ENCODE results near the gene PARM1. TPM values are rescaled to one million over a fixed set of nuclear protein-coding genes. Genes with fewer than 3 reads are reported as not detected.

The PARM1 gene
- total RNA-seq, 2 donors from 2014 or later: 105 to 133 TPM

- Histone ChIP-seq H3K27me3 (replicated peaks; ENCODE audit: insufficient read depth) (no peaks in the 10 kb centered on the region), H3K27ac (no peak overlapping the region), H3K9me3 (no peaks in the 10 kb centered on the region), H3K36me3 (no peaks in the 10 kb centered on the region), H3K4me3 (no peak overlapping the region), H3K4me1 (replicated peaks) (no peaks in the 10 kb centered on the region)
- intact Hi-C loops (cut with DNase I): loop anchor here (10.0 kb wide), 1 partner anchor 70 kb away; the partner anchor contains the start of gene PARM1
- 47% methylated on average over 9 of the region's 9 CpGs for WGBS
- TF ChIP-seq POLR2AphosphoS5 (IDR thresholded peaks at IDR 0.05): peak; percentile 72
- no peak for TF ChIP-seq CTCF (IDR thresholded peaks at IDR 0.05)
- peak; percentile 70 for DNase-seq (ENCODE audit: low spot score)
Measured at GRCh38 chr4:75004755-75005668, 72.1 kb downstream of the PARM1 start.

GRCh38 chr4:75005727-75006126 lies 72.8 kb downstream of the PARM1 start:
- no peak for DNase-seq (ENCODE audit: low spot score)
- intact Hi-C loops (cut with DNase I): loop anchor here (10.0 kb wide), 1 partner anchor 71 kb away; the partner anchor contains the start of gene PARM1
- Histone ChIP-seq H3K9me3 (no peaks in the 10 kb centered on the region), H3K27me3 (replicated peaks; ENCODE audit: insufficient read depth) (no peaks in the 10 kb centered on the region), H3K27ac (no peak overlapping the region), H3K4me1 (replicated peaks) (no peaks in the 10 kb centered on the region), H3K36me3 (no peaks in the 10 kb centered on the region), H3K4me3 (no peak overlapping the region)
- 89% methylated on average over 1 of the region's 1 CpG for WGBS
- TF ChIP-seq CTCF (IDR thresholded peaks at IDR 0.05) (no peak), POLR2AphosphoS5 (IDR thresholded peaks at IDR 0.05) (no peak), POLR2A (IDR thresholded peaks at IDR 0.05) (no peak)

- no peaks in the 10 kb centered on the region for H3K27me3 ChIP-seq (replicated peaks; ENCODE audit: insufficient read depth)
- H3K9me3 ChIP-seq: no peaks in the 10 kb centered on the region
- no peak overlapping the region for H3K27ac ChIP-seq
- intact Hi-C loops (cut with DNase I): loop anchor here (10.0 kb wide), 1 partner anchor 73 kb away; the partner anchor contains the start of gene PARM1
- TF ChIP-seq POLR2A (IDR thresholded peaks at IDR 0.05): no peak
- TF ChIP-seq CTCF (IDR thresholded peaks at IDR 0.05): no peak
- no peak for TF ChIP-seq POLR2AphosphoS5 (IDR thresholded peaks at IDR 0.05)
- H3K4me1 ChIP-seq (replicated peaks): no peaks in the 10 kb centered on the region
- WGBS: 93% methylated on average over 3 of the region's 3 CpGs
- DNase-seq (ENCODE audit: low spot score): no peak
- no peak overlapping the region for H3K4me3 ChIP-seq
- H3K36me3 ChIP-seq: no peaks in the 10 kb centered on the region
Measured at GRCh38 chr4:75007891-75008290, 75.0 kb downstream of the PARM1 start.

- no peak for TF ChIP-seq CTCF (IDR thresholded peaks at IDR 0.05)
- TF ChIP-seq POLR2A (IDR thresholded peaks at IDR 0.05): no peak
- TF ChIP-seq POLR2AphosphoS5 (IDR thresholded peaks at IDR 0.05): no peak
- WGBS: 81% methylated on average over 1 of the region's 1 CpG
- H3K4me1 ChIP-seq (replicated peaks): no peaks in the 10 kb centered on the region
- no peak for DNase-seq (ENCODE audit: low spot score)
- no peaks in the 10 kb centered on the region for H3K27me3 ChIP-seq (replicated peaks; ENCODE audit: insufficient read depth)
- no peak overlapping the region for H3K27ac ChIP-seq
- H3K9me3 ChIP-seq: no peaks in the 10 kb centered on the region
- H3K4me3 ChIP-seq: no peak overlapping the region
- intact Hi-C loops (cut with DNase I): loop anchor here (10.0 kb wide), 1 partner anchor 74 kb away; the partner anchor contains the start of gene PARM1
- H3K36me3 ChIP-seq: no peaks in the 10 kb centered on the region
Measured at GRCh38 chr4:75009138-75009537, 76.2 kb downstream of the PARM1 start.
